HG03571 (cell line): ENCODE results near the gene IL15RA.
"Not testable (repeated sequence)": the region's sequence is repeated elsewhere in the genome, so short reads cannot be mapped to it uniquely, and the experiment has no call there.

ENCODE experiments used
- ATAC-seq: cut with Tn5 transposase; IDR thresholded peaks from one replicate; pipeline ENCODE4 v1.9.1; 2021; ENCODE audit not compliant: unreplicated experiment

The IL15RA gene

DNA sequence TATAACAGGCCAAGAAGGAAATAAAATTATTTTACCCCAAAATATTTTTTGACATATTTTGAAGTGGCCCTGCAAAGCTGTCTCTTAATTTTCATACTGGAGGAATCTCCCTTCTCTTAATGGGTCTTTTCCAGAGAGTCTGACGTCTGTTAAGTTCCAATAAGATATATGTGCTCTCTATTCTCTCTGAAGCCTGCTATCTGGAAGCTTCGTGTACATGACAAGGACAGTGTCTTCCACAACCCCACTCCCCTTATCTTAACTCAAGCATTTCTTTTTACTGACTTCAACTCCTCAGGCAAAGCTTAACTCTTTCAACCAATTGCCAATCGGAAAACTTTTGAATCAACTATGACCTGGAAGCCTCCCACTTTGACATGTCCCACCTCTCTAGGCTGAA, 29.2 kb upstream of the IL15RA start:
- no peak for ATAC-seq

- no peak for ATAC-seq
These were observed 28.6 kb upstream of the IL15RA start for GRCh38 chr10:6005856-6006395.

DNA sequence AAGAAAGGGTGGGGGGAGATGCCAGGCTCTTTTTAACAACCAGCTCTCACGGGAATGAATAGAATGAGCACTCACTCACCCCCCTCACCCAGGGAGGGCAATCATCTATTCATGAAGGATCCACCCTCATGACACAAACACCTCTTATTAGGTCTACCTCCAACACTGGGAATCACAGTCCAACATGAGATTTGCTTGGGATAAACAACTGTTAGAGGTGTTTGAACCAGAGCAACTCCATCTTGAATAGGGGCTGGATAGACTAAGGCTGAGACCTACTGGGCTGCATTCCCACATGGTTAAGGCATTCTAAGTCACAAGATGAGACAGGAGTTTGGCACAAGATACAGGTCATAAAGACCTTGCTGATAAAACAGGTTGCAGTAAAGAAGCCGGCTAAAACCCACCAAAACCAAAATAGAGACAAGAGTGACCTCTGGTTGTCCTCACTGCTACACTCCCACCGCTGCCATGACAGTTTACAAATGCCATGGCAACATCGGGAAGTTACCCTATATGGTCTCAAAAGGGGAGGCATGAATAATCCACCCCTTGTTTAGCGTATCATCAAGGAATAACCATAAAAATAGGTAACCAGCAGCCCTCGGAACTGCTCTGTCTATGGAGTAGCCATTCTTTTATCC, 27.9 kb upstream of the IL15RA start:
- ATAC-seq, result not testable (repeated sequence)

DNA sequence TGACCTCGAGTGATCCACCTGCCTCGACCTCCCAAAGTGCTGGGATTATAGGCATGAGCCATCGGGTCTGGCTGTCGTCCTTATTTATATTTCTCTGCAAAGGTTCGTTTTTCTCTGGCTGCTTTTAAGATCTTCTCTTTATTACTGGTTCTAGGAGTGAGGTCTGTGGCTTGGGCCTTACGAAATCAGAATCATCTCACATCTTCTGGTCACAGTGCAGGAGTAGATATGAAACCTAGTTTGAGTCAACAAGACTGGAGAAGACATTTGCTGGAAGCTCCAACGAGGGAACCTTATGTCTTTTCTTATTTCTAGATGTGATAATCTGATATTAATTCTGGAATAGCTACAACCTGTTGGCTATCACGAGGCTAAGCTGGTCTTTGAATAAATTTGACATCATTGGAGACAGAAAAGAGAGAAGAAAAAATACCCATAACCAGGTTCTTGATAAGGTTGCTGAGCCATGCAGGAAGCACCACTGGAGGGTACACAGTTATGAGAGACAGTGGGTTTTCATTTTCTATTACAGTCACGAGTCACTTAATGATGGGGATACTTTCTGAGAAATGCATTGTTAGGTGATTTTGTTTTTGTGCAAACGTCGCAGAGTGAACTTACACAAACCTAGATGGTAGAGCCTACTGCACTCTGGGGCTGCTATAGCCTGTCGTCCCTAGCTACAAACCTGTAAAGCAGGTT, 25.6 kb upstream of the IL15RA start:
- ATAC-seq, result no peak

DNA sequence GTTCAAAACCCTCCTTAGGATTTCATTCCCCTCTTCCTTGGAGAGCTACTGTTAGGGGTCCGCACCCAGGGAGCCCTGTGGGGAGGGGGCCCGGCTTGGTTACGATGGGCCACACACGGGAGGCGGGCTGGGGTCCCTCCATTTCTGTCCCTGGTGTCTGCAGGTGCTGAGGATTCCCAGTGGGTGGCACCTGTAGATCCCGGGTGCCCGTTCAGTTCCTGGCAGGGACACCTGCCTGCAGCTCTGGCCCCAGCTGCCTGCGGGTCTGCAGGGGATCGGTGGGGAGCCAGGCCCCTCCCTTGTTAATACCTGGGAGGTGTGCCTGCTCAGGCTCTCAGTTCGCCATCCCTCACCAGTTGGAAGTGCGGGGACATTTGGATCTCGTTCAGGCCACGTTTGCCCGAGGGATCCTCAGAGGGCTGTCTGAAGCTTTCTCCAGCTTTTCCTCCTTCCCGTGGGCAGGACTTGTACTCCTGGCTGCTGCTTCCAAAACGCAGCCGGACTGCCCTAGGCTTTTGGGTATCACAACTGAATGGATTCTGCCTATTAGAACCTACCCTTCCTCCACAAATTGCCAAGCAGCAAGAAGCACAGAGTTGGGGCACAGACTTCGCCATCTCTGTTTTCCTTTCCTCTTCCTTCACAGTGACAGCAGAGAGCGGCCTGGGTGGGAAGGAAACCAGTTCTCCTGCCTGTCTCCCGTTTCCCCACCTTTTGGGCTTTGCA, 22.3 kb upstream of the IL15RA start:
- ATAC-seq, result no peak

- ATAC-seq, result no peak
These were observed 19.4 kb upstream of the IL15RA start for GRCh38 chr10:5996696-5997095.

DNA sequence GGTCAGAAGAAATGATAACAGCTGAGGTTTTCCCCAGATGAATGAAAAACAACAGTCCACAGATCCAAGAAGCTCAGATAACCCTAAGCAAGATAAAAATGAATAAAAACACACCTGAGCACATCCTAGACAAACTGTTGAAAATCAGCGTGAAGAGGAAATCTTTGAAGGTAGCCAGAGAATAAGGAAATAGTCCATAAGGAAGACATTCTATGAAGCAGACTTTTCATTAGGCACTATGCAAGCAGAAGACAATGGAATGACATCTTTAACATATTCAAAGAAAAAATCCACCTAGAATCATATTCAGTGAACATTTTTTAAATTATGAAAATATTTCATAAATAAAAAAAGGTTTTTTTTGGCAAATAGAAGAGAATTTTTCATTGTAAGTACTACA, 15.1 kb upstream of the IL15RA start:
- no peak for ATAC-seq

- ATAC-seq, result no peak
These were observed 14.4 kb upstream of the IL15RA start for GRCh38 chr10:5991708-5992107.

DNA sequence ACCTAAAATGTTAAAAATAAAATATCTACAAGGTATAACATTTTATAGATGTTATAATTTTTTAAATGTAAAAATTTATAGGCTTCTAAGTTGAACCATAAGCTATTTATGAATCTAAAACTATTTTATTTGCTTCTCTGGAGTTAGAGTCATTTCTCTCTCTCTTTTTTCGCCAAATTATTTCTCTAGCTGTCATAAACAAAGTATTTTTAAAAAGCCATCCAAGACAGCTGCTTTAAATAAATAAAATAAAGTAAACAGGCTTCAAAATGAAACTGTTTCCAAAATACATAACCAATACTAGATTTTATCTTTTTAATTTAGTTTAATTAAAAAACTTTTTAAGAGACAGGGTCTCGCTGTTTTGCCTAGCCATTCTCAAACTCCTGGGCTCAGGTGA, 12.4 kb upstream of the IL15RA start:
- no peak for ATAC-seq

GRCh38 chr10:5988336-5988920, 11.1 kb upstream of the IL15RA start:
- ATAC-seq, result no peak

- no peak for ATAC-seq
These were observed 10.4 kb upstream of the IL15RA start for GRCh38 chr10:5987747-5988146.

DNA sequence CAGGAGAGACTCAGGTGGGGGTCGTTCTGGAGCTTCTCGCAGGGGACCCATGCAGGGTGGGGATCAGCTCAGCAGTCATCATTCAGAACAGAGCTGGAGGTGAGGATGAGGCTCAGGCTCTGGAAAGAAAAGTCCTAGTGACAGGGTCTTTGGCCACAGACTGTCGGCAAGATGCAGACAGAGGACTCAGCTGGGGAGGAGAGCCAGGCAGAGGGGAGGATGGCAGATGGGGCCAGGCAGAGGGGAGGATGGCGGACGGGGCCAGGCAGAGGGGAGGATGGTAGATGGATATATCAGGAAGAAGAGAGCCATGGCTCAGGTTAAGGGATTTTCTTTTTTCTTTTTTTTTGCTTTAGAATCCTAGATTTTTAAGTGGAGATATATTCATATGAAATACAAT, 7.7 kb upstream of the IL15RA start:
- ATAC-seq, result no peak

DNA sequence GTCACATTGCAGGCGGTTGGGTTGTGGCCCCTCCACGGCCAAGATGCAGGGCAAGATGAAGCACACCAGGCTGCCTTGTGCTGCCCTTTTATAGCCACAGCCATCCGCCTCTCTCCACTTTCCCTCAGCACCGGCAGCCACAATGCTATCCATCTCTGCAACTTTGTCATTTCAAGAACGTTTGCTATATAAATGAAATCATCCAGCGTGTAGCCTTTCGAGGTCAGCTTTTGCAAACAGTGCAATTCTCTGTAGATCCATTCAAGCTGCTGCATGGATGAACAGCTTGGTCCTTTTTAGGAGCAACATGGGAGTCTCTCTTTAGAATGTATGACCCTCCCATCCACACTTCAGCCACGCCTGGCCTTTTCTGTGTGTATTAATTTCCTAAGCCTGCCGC, 6.4 kb upstream of the IL15RA start:
- ATAC-seq, result no peak

DNA sequence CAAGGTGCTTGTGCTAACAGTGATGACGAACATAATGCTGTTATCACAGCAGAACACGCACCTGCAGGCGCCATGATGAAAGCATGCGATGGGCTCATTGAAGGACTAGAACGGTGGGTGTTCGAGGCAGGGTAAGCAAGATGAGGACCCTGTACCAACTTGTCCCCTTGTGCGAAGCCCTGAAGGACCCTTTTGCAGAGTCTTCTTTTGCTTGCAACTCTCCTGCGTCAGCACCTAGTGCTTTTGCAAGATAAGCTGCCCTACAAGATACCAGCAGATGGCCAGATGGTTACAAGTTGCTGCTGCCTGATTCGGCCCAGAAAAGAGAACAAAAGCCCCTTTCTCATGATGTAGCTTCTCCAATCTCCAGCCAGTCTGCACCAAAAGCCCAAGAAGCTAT, 4.2 kb upstream of the IL15RA start:
- ATAC-seq, result no peak

- no peak for ATAC-seq
These were observed 817 bp upstream of the IL15RA start for GRCh38 chr10:5978230-5978489.

- ATAC-seq, result peak; percentile 11
These were observed 552 bp downstream of the IL15RA start for GRCh38 chr10:5976512-5977470.

GRCh38 chr10:5975641-5976473, 1.5 kb downstream of the IL15RA start:
- ATAC-seq, result peak; percentile 52

DNA sequence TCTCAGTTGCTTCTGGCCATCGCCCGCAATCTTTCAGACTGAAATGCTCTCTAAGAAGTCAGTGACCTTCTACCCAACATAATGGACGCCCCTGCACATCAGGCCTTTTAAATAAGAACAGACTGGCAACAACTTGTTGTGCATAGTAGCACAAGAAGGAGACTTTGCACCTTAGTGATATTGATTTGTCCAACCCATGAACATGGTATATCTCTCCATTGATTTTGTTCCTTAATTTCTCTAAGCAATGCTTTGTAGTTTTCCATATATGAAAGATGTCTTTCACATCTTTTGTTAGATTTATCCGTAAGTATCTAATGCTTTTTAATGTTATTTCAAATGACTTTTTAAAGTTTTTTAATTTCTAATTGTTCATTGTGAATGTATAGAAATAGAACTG, 4.3 kb downstream of the IL15RA start:
- no peak for ATAC-seq

- ATAC-seq, result no peak
These were observed 5.5 kb downstream of the IL15RA start for GRCh38 chr10:5971886-5972285.

DNA sequence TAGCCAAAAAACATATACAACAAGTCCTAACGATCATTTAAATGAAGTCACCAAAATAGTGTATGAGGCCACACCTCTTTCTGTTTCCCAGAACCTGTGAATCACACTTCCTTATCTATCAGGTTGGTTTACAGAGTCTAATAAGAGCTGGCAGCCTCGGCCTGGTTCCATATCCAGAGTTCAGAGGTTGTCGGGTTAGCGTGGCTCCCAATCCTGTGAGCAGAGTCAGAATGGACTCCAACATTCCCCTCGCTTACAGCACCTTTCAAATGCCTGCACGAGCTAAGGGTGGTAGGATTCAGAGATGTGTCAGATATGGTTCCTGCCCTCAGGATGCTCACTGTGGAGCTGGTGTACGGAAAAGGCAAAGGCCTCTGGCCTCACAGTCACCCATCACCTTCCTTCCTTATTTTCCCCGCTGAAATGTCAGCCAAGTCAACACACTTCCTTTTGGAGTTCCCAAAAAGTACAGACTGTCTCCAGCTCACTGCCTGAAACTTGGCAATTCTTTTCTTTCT, 6.0 kb downstream of the IL15RA start:
- no peak for ATAC-seq
